BLaER1 treated with 17β-estradiol and CSF1 and Interleukin-3, amounts not matched to agents 10 nM and 100 nM (cell line): ENCODE data around the gene STK24.

ENCODE experiments used
- H3K27ac ChIP-seq, 11 experiments: shearing (Covaris generic); formaldehyde crosslinking; 2 replicates each; pipeline ENCODE4 v1.8.1; 2022
- H3K27me3 ChIP-seq, 11 experiments: shearing (Covaris generic); formaldehyde crosslinking; 2 replicates each; pipeline ENCODE4 v1.8.1; 2022
- H3K36me3 ChIP-seq, 11 experiments: shearing (Covaris generic); formaldehyde crosslinking; 2 replicates each; pipeline ENCODE4 v1.8.1; 2022
- H3K4me1 ChIP-seq, 10 experiments: shearing (Covaris generic); formaldehyde crosslinking; 2 replicates each; pipeline ENCODE4 v1.8.1; 2022
- H3K4me2 ChIP-seq, 11 experiments: shearing (Covaris generic); formaldehyde crosslinking; 2 replicates each; pipeline ENCODE4 v1.8.1; 2022
- H3K4me3 ChIP-seq, 10 experiments: shearing (Covaris generic); formaldehyde crosslinking; 2 replicates each; pipeline ENCODE4 v1.8.1; 2022
- H3K9ac ChIP-seq, 11 experiments: shearing (Covaris generic); formaldehyde crosslinking; 2 replicates each; pipeline ENCODE4 v1.8.1; 2022
- H3K9me3 ChIP-seq, 11 experiments: shearing (Covaris generic); formaldehyde crosslinking; replicated peaks in 1 of 11; 2 replicates each; pipeline ENCODE4 v1.8.1; 2022
- H4K20me1 ChIP-seq, 11 experiments: shearing (Covaris generic); formaldehyde crosslinking; 2 replicates each; pipeline ENCODE4 v1.8.1; 2022
- Cebpa-rat ChIP-seq, 11 experiments: shearing (Covaris generic); IDR thresholded peaks; 2 replicates each; pipeline ENCODE4 v1.8.1; 2022

The STK24 gene

GRCh38 chr13:98454389-98454881 lies 122.5 kb downstream of the STK24 start:
- Histone ChIP-seq H3K4me2 (no peak overlapping the region), H4K20me1 (peaks cover 80 to 100% (median 98%) of the 10 kb centered on the region in 11 experiments; a peak in 21 of 22 replicates), H3K9ac (no peak overlapping the region), H3K27ac (no peak overlapping the region), H3K27me3 (no peaks in the 10 kb centered on the region), H3K9me3 (no peaks in the 10 kb centered on the region), H3K4me3 (no peak overlapping the region), H3K4me1 (peaks cover 4 to 33% (median 27%) of the 10 kb centered on the region in 10 experiments; a peak in 18 of 20 replicates), H3K36me3 (peaks cover 88 to 100% (median 97%) of the 10 kb centered on the region in 11 experiments)
- no peak for TF ChIP-seq Cebpa-rat (IDR thresholded peaks at IDR 0.05)

DNA sequence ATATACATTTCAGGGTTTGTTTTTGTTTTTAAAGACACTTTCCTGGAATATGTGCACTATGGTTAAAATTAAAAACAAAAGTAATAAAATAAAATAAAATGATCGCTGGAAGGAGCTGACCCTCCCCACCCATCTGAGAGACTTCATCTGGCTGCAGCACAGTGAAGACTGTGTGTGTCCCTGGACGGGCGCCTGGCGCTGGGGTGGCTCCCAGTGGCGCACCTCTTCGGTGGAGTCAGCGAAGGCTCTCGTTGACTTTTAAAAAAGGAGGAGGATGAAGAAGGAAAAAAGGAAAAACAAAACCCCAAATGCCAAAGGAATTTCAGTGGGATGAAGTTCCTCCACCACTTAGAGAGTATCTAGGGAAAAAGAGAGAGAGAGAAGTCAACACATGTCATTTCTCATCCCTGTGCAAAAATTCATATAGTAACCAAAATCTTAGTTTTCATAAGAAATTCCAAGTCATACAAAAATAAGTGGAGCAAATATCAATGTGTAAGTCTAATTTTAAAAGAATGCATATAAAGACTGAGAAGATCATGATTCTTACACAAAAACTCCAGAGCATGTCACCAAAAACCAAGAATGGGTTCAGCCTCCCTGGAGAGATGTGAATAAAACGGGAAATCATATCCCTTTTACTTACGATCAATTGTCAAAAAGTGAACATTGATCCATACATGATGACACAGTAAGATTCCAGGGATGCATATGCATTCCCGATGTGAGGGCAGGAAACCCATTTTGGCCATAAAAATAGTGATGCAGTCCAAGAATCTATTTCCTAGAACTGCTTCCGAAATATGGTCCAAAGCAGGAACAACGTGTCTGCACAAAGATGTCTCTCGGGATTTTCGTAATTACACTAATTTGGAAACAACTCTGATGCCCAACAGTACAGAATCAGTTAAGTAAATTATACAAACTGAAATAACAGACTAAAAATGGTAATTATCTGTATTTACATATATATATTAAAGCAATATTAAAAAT lies 123.8 kb downstream of the STK24 start:
- H3K4me1 ChIP-seq = peaks cover 14 to 46% (median 40%) of the 10 kb centered on the region in 10 experiments
- peaks cover 83 to 100% (median 91%) of the 10 kb centered on the region in 11 experiments for H3K36me3 ChIP-seq
- peaks cover 80 to 100% (median 97%) of the 10 kb centered on the region in 11 experiments; a peak in 21 of 22 replicates for H4K20me1 ChIP-seq
- no peak overlapping the region for H3K9ac ChIP-seq
- H3K4me3 ChIP-seq = no peak overlapping the region
- H3K9me3 ChIP-seq = no peaks in the 10 kb centered on the region
- no peak overlapping the region for H3K27ac ChIP-seq
- TF ChIP-seq Cebpa-rat (IDR thresholded peaks at IDR 0.05) = no peak
- no peaks in the 10 kb centered on the region for H3K27me3 ChIP-seq
- no peak overlapping the region for H3K4me2 ChIP-seq

GRCh38 chr13:98451676-98452470 lies 125.0 kb downstream of the STK24 start:
- Histone ChIP-seq H3K36me3 (peaks cover 70 to 100% (median 83%) of the 10 kb centered on the region in 11 experiments), H3K4me2 (peak overlapping the region in 8 of 11 experiments; percentile 48 to 80 (median 68); a peak in 15 of 22 replicates), H3K4me1 (peaks cover 18 to 51% (median 45%) of the 10 kb centered on the region in 10 experiments)

GRCh38 chr13:98450539-98451111 lies 126.3 kb downstream of the STK24 start:
- H3K9ac ChIP-seq = peak overlapping the region in 1 of 11 experiments; percentile 21; a peak in 2 of 22 replicates
- peaks cover 58 to 100% (median 80%) of the 10 kb centered on the region in 11 experiments for H3K36me3 ChIP-seq
- H3K4me2 ChIP-seq = peak overlapping the region in 9 of 11 experiments; percentile 32 to 80 (median 66); a peak in 18 of 22 replicates
- peaks cover 91 to 100% (median 98%) of the 10 kb centered on the region in 11 experiments; a peak in 21 of 22 replicates for H4K20me1 ChIP-seq
- no peak overlapping the region for H3K4me3 ChIP-seq
- H3K4me1 ChIP-seq = peaks cover 18 to 59% (median 50%) of the 10 kb centered on the region in 10 experiments
- TF ChIP-seq Cebpa-rat (IDR thresholded peaks at IDR 0.05) = no peak
- H3K27ac ChIP-seq = no peak overlapping the region
- no peaks in the 10 kb centered on the region for H3K9me3 ChIP-seq
- no peaks in the 10 kb centered on the region for H3K27me3 ChIP-seq

More at GRCh38 chr13:98451676-98452470, 125.0 kb downstream of the STK24 start:
- no peaks in the 10 kb centered on the region for H3K9me3 ChIP-seq
- no peak overlapping the region for H3K9ac ChIP-seq
- TF ChIP-seq Cebpa-rat (IDR thresholded peaks at IDR 0.05) = no peak
- H3K4me3 ChIP-seq = no peak overlapping the region
- no peaks in the 10 kb centered on the region for H3K27me3 ChIP-seq
- peaks cover 86 to 100% (median 98%) of the 10 kb centered on the region in 11 experiments; a peak in 21 of 22 replicates for H4K20me1 ChIP-seq
- H3K27ac ChIP-seq = no peak overlapping the region

DNA sequence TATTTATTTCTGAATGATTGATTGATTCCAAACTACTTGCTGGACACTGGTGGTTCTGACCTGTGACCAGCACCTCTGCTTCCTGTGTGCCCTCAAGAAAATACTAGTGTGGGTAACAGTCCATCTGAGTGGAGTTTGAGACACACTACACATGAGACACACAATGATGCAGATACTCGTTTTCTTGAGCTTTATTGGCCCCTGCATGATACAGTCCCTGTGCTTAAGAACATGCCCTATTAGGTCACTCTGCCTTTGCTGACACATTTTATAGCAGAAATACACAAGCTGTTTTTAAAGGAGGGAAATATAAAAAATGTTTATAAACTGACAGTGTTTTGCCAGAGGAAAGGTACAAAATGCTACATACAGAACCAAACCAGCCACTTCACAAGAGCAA lies 126.9 kb downstream of the STK24 start:
- no peak for TF ChIP-seq Cebpa-rat (IDR thresholded peaks at IDR 0.05)
- H3K4me2 ChIP-seq = peak overlapping the region in 9 of 11 experiments; percentile 32 to 80 (median 66); a peak in 18 of 22 replicates

GRCh38 chr13:98449273-98449672 lies 127.6 kb downstream of the STK24 start:
- Histone ChIP-seq H3K9me3 (no peaks in the 10 kb centered on the region), H3K4me1 (peaks cover 21 to 62% (median 56%) of the 10 kb centered on the region in 10 experiments), H4K20me1 (peaks cover 87 to 100% (median 98%) of the 10 kb centered on the region in 11 experiments; a peak in 21 of 22 replicates), H3K4me2 (peak overlapping the region in 9 of 11 experiments; percentile 48 to 80 (median 66); a peak in 16 of 22 replicates), H3K27me3 (no peaks in the 10 kb centered on the region), H3K9ac (no peak overlapping the region), H3K4me3 (no peak overlapping the region), H3K27ac (no peak overlapping the region), H3K36me3 (peaks cover 44 to 86% (median 67%) of the 10 kb centered on the region in 11 experiments)
- TF ChIP-seq Cebpa-rat (IDR thresholded peaks at IDR 0.05) = no peak

More for the DNA sequence above, 126.9 kb downstream of the STK24 start:
- Histone ChIP-seq H3K4me1 (peaks cover 21 to 62% (median 56%) of the 10 kb centered on the region in 10 experiments), H3K27ac (no peak overlapping the region), H3K9me3 (no peaks in the 10 kb centered on the region), H3K27me3 (no peaks in the 10 kb centered on the region), H4K20me1 (peaks cover 89 to 100% (median 98%) of the 10 kb centered on the region in 11 experiments; a peak in 21 of 22 replicates), H3K4me3 (no peak overlapping the region), H3K36me3 (peaks cover 52 to 94% (median 74%) of the 10 kb centered on the region in 11 experiments), H3K9ac (0 out of 22 replicates have a peak overlapping the region, but pooled peaks of 1 of the 11 experiments have one; percentile 21)

DNA sequence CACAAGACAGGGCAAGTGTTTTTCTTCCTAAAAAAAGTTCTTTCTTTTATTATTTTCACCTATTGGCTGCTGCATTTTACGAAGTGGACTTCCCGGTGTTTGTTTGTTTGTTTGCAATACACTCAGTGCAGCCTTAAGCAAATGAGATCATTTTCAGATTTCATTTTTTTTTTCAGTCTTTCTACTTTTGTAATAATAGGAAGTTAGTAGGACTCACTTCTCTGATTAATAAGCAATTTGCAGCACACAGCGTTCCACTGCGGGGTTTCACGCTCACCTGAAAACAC lies 128.3 kb downstream of the STK24 start:
- Histone ChIP-seq H3K4me1 (peaks cover 21 to 62% (median 56%) of the 10 kb centered on the region in 10 experiments), H3K27me3 (no peaks in the 10 kb centered on the region), H3K9ac (0 out of 22 replicates have a peak overlapping the region, but pooled peaks of 1 of the 11 experiments have one; percentile 10), H3K36me3 (peaks cover 38 to 79% (median 60%) of the 10 kb centered on the region in 11 experiments), H3K27ac (no peak overlapping the region), H3K4me3 (no peak overlapping the region), H3K9me3 (no peaks in the 10 kb centered on the region), H3K4me2 (peak overlapping the region in 9 of 11 experiments; percentile 48 to 80 (median 66); a peak in 18 of 22 replicates), H4K20me1 (peaks cover 80 to 98% (median 96%) of the 10 kb centered on the region in 11 experiments; a peak in 21 of 22 replicates)
- no peak for TF ChIP-seq Cebpa-rat (IDR thresholded peaks at IDR 0.05)
